ENCODE data around the gene SH3RF3.

Gene SH3RF3

DNA sequence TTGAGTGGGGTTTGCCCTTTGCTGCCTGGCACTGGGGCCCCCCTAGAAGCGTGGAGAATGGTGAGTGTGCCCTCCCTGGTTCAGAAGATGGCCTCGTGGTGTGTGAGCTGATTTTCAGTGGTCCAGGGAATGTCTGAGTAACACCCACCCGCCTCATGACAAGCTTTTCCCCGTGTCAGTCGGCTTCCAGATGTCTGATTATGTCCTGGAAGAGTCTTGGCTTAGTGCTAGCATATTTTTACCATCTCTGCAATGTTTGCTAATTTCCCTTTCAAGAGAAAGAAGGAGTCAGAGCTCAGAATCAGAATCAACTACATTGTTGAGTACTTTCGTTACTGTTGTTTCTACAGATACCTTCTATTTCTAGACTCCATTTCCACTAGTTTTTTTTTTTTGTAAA lies 270.1 kb downstream of the SH3RF3 start:
- DNase-seq (ENCODE audit: low read depth) = no peak
- H3K4me3 ChIP-seq (ENCODE audit: low read depth, low read length) = no peak overlapping the region
- TF ChIP-seq, protein P1, sequence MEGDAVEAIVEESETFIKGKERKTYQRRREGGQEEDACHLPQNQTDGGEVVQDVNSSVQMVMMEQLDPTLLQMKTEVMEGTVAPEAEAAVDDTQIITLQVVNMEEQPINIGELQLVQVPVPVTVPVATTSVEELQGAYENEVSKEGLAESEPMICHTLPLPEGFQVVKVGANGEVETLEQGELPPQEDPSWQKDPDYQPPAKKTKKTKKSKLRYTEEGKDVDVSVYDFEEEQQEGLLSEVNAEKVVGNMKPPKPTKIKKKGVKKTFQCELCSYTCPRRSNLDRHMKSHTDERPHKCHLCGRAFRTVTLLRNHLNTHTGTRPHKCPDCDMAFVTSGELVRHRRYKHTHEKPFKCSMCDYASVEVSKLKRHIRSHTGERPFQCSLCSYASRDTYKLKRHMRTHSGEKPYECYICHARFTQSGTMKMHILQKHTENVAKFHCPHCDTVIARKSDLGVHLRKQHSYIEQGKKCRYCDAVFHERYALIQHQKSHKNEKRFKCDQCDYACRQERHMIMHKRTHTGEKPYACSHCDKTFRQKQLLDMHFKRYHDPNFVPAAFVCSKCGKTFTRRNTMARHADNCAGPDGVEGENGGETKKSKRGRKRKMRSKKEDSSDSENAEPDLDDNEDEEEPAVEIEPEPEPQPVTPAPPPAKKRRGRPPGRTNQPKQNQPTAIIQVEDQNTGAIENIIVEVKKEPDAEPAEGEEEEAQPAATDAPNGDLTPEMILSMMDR (conservative IDR thresholded peaks at IDR 0.05; ENCODE audit: low read depth, low read length) = no peak

DNA sequence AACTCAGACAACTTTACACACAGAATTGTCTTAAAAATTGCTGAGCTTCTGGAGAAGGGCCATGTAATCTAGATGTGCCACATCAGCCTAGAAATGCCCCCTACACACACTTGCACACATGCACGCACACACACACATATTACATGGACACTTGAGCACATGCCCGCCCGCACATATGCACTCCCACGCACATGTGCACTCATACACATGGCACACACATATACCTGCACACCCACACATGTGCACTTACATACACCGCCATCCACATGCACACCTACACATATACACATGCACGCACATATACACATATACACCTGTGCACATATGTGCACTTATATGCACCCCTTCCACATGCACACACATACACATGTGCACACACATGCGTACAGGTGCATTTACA lies 271.1 kb downstream of the SH3RF3 start:
- H3K4me3 ChIP-seq (ENCODE audit: low read depth, low read length) = no peak overlapping the region
- TF ChIP-seq, protein P1 (conservative IDR thresholded peaks at IDR 0.05; ENCODE audit: low read depth, low read length) = no peak
- DNase-seq (ENCODE audit: low read depth) = no peak

DNA sequence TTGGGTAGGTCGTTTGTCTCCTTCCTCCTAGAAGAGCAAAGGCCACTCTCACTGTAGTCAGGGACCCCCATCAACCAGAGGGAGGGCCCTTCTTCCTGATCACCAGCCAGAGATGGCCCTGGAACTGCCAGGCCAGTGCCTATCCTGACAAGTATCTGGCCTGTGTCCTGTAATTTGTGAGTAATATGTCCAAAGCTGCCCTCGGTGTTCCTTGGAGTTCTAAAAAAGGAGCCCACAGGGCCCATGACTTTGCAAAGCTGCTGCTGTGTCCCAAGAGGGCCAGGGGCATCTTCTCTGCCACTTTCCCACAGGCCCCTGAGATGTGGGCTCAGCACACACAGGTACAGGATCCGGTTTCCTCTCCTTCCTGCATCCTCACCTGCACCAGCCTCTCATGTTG lies 272.4 kb downstream of the SH3RF3 start:
- no peak for DNase-seq (ENCODE audit: low read depth)
- TF ChIP-seq, protein P1 (conservative IDR thresholded peaks at IDR 0.05; ENCODE audit: low read depth, low read length) = no peak
- H3K4me3 ChIP-seq (ENCODE audit: low read depth, low read length) = no peak overlapping the region

DNA sequence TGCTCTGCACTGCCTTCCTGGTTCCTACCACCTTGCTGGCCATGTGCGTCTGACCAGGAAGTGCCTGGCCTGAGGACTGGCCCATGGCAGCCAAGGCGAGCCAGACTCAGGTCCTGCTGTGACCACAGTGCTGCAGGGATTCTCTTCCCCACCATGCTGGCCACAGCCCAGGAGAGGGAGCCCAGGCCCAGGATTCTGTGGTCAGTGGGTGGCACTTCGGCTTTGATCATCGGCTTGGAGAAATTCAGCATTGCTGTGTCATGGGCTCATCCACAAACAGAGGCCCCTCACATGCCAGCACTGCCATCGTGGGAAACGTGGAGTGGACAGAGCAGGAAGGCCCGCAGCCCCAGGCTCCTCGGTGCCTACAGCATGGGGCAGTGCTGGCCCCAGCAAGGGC lies 273.2 kb downstream of the SH3RF3 start:
- TF ChIP-seq, protein P1 (conservative IDR thresholded peaks at IDR 0.05; ENCODE audit: low read depth, low read length) = no peak
- DNase-seq (ENCODE audit: low read depth) = no peak
- H3K4me3 ChIP-seq (ENCODE audit: low read depth, low read length) = no peak overlapping the region

GRCh38 chr2:109402980-109403840 lies 274.2 kb downstream of the SH3RF3 start:
- TF ChIP-seq, protein P1 (conservative IDR thresholded peaks at IDR 0.05; ENCODE audit: low read depth, low read length) = no peak
- DNase-seq (ENCODE audit: low read depth) = no peak
- no peak overlapping the region for H3K4me3 ChIP-seq (ENCODE audit: low read depth, low read length)

GRCh38 chr2:109403841-109404201 lies 274.8 kb downstream of the SH3RF3 start:
- DNase-seq (ENCODE audit: low read depth) = no peak
- TF ChIP-seq, protein P1 (conservative IDR thresholded peaks at IDR 0.05; ENCODE audit: low read depth, low read length) = no peak
- H3K4me3 ChIP-seq (ENCODE audit: low read depth, low read length) = no peak overlapping the region

- no peak overlapping the region for H3K4me3 ChIP-seq (ENCODE audit: low read depth, low read length)
- TF ChIP-seq, protein P1 (conservative IDR thresholded peaks at IDR 0.05; ENCODE audit: low read depth, low read length) = no peak
- no peak for DNase-seq (ENCODE audit: low read depth)
Observed at GRCh38 chr2:109404681-109405080, 275.7 kb downstream of the SH3RF3 start.
